GM21528 (cell line): ENCODE results near the gene RNF41.

ENCODE experiments used
- ATAC-seq: cut with Tn5 transposase; IDR thresholded peaks from one replicate; pipeline ENCODE4 v1.9.1; 2021; ENCODE audit warnings: mild to moderate bottlenecking, moderate library complexity; ENCODE audit not compliant: unreplicated experiment, low FRiP score

Gene RNF41

DNA sequence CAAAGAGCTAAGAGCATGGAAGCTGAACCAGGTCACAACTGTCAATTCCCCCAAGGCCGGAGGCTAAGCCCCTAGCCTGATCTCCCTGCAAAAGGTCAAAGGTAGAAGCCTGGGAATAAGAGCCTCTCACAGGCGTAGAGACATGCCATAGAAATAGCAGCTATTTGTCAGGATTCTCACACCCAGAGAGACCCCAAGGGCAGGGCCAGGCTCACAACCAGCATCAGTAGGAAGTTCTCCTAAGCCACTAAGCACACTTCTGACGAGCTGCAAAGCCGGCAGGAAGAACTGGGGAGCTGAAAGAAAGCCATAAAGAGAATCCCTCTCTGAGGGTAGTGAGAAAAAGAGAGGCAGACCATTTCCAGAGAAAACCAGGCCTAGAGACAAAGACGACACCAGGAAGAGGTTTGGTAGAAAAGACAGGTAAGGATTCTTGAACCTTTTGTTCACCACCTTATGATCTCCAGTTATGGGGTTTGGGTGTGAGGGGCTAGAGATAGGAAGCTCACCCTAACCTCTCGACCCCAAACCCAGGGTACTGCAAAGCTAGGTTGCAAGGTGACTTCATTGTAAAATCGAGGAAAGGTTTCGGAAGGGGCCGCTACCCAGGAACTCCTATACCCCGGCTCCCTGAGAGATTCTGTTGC lies 33.5 kb downstream of the RNF41 start:
- no peak for ATAC-seq

GRCh38 chr12:56186957-56187356 lies 34.8 kb downstream of the RNF41 start:
- ATAC-seq = no peak

DNA sequence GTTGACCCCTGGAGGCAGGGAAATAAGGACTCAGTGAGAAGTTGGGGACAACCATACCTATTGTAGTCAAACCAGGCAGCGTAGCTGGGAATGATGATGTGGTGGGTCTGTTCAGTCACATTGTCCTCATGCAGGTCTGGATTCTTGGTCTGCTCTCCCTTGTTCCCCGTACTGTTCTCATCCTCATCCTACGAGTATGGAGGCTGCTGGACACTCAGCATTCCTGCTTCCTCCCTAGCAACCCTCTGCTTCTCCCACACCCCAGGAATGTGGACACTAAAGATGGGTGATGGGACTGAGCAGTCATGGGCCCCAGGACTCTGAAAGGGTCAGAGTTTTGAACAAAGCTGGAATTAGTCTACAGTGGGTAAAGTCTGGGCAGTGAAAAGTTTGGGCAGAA lies 43.4 kb downstream of the RNF41 start:
- no peak for ATAC-seq

GRCh38 chr12:56172839-56173238 lies 48.9 kb downstream of the RNF41 start:
- no peak for ATAC-seq

DNA sequence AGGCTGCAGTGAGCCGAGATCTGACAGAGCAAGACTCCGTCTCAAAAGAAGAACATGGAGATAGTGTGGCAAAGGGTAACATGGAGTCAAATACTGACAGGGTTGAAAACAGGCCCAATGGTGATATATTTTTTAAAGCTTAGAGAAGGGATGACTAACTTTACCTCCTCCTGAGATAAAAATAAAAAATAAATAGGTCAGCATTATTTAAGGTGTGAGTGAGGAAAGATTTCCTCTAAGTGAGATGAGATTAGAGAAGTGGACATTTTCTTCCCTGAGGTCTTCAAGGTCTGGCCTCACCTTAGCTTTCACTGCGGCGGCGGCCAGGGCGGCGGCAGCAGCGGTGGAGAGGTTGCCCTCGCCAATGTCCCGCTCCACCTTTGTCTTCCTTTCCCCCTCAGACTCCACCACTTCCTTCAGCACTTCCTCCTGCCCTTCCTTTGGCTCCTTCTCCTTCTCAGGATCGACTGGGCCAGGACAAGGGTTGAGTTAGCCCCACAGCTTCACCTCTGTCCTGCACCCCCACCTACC lies 52.4 kb downstream of the RNF41 start:
- no peak for ATAC-seq

DNA sequence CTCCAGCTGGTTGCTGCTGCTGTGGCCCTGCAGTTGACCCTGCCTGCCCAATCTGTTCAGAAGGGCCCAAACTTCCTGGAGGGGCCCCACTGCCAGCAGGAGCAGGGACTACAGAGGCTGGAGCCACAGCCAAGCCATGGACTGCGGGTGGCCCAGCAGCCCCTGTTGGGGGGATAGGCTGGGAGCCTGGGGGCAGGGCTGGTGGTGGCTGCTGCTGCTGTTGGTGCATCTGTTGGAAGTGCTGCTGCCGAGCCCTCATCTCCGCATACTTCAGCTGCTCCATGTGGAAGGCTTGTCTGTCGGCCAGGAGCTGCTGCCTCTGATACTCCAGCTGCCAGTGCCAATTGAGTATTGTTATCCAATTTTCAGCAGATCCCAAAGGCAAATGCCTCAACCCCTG lies 56.4 kb downstream of the RNF41 start:
- no peak for ATAC-seq

DNA sequence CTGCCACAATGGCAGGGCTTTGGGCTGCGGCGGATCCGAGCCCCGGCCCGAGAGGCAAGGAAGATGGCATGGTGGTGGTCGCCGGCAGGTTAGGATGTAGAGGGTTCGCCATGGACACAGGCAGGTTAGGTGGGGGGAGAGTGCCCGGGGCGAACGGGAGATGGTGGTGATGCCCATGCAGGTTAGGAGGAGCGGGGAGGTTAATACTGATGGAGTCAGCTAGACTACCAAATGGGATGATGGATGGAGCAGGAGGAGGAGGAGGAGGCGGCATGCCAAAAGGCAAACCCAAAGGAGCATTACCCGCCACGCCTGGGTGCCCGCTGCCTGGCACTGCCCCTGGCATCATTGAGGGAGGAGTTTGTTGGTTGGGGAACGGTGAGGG lies 57.4 kb downstream of the RNF41 start:
- no peak for ATAC-seq

- ATAC-seq = no peak
Observed at GRCh38 chr12:56163533-56164344, 58.0 kb downstream of the RNF41 start.

DNA sequence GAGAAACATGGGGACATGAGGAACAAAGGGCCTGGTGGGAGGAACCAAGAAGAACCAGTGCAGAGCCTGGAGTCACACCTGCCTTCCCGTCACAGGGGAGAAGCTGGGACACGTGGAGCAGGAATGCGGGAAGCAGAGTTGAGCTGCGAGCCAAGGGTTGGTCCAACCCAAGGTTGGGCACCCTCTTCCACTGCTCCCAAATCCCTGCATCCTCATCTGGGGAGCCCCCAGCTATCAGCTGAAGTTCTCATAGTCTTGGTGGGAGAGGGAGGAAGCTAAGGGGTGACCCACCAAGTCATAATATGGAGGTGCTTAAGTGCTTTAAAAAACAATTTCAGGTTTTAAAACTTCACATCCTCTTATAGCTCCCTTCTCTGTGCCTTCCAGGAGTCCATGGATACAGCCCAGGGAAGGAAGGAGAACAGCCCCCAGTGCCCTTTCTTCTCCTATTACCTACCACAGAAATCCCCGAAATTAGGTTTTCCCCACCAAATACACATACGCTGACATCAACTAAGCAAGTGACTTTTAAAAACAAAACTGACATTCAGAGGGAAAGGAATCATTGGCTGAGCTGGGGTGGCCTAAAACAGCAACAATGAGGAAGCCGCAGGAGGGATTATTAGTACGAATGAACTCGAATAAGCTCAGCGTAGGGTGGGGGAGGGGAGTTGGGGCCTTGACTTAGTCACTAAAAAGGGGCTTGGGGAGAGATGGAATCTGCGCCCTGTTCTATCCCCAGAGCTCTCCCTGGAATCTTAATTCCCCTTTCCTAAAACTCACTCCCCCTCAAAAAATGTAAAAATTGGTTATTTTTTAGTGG lies 59.0 kb downstream of the RNF41 start:
- ATAC-seq = no peak

- no peak for ATAC-seq
Observed at GRCh38 chr12:56161690-56162351, 59.9 kb downstream of the RNF41 start.

DNA sequence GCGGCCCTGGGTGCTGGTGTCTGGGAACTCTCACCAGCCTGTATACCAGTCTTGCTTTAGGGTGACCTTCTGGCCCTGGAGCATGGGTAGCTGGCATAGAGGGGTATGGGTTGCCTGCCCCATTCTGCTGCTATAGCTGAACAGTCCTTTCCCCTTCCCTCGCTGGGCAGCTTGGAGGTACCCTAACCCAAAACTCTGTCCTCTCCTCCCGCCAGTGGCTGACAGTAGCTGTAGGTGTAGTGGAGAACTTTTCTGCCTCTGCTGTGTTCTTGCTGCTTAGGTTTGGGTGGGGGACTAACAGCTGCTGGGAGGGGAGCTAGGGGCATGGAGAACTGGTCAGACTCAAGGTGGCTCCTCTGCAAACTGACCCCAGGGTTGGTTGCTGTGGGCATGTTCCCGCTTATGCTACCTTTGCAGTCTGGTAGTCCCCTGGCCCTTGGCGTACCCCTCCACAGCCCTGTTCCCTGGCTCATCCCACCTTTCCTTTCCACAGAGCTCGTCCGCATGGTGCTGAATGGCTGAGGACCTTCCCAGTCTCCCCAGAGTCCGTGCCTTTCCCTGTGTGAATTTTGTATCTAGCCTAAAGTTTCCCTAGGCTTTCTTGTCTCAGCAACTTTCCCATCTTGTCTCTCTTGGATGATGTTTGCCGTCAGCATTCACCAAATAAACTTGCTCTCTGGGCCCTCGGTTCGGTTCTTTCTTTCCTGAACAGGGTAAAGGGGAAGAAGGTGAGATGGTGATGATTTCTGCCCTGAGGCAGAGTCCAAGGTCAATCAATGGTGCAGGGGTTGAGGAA lies 60.6 kb downstream of the RNF41 start:
- no peak for ATAC-seq

GRCh38 chr12:56160193-56160763 lies 61.4 kb downstream of the RNF41 start:
- no peak for ATAC-seq

DNA sequence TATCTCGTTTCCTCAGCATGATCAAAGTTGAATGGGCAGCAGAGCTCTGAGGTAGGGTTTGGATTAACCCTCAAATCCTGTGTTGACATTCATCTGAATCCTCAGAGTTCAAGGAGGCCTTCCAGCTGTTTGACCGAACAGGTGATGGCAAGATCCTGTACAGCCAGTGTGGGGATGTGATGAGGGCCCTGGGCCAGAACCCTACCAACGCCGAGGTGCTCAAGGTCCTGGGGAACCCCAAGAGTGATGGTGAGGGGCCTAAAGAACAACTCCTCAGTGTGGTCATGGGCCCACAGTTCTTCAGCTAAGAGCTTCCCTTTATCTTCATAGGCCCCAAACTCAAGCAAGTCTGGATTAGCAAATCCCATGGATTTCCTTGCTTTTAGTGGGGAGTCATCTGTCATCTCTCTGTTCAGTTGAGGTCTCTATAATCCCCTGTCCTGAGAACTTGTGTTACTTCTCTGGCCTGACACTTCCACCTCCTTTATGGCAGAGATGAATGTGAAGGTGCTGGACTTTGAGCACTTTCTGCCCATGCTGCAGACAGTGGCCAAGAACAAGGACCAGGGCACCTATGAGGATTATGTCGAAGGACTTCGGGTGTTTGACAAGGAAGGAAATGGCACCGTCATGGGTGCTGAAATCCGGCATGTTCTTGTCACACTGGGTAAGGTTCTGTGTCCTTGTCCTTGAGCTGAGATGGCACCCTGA lies 62.1 kb downstream of the RNF41 start:
- no peak for ATAC-seq

DNA sequence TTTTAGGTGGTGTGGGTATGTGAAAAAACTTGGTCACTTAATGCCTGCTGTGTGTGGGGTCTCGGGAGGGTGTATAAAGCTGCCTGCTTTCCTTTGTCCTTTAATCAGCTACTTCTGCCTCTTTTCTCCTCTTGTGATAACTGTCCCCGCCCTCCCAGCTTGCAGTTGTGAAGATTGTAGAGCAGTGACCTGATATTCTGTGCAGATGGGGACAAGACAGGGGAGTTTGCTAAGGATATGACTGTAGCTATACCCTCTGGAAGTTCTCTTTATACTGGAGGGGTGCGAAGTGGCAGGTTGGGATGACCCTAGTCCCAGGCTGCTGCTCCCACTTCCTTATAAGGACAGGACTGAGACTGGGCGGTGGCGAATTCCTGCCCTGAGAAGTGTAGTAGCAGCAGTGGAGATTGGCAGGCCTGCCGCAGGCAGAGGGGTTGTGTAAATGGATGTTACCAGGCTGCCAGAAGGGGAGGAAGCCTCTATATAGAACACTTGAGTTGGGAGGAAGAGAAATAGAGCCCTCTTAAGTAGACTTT lies 62.7 kb downstream of the RNF41 start:
- no peak for ATAC-seq

DNA sequence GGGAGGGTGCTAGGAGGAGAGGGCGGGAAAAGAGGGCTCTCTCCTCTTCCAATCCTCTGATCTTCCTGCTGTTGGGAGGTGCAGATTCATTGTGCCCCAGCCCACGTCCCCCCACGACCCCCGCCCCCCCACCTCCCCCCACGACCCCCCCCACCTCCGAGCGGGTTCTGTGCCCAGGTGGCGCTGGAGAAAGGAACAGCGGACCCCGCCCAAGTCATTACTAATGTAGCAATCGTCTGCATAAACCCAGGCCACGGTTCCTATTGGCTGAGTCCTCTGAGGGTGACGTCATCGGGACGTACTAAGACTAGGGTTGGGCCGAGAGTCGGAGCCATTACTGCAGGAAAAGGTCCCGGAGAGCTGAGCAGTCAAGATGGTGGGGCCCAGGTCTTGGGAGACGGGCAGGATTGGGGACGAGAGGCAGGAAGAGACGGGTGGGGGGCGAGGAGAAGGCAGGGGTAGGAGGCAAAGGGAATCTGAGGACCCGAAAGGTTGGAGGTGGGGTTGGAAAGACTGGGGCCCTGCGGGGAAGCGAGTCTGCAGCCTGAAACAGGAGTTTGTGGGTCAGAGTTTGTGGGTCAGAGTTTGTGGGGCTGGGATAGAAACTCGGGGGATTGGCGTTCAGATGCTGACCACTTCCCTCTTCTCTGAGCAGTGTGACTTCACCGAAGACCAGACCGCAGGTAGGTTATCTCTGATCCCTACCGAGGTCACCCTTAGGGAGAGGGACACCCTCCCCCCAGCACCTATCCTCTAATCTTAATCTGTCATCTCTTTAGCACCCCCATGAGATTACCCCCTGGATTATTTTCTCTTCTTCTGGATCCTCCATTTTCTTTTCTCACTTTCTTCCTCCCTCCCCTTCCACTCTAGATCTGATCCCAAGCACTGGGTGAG lies 63.4 kb downstream of the RNF41 start, which contains the start of gene MYL6:
MYL6 (plus strand) TSS at position 331 of the 897 bp plus-strand sequence; CDS start at position 374, 43 bp downstream.
- ATAC-seq = no peak

DNA sequence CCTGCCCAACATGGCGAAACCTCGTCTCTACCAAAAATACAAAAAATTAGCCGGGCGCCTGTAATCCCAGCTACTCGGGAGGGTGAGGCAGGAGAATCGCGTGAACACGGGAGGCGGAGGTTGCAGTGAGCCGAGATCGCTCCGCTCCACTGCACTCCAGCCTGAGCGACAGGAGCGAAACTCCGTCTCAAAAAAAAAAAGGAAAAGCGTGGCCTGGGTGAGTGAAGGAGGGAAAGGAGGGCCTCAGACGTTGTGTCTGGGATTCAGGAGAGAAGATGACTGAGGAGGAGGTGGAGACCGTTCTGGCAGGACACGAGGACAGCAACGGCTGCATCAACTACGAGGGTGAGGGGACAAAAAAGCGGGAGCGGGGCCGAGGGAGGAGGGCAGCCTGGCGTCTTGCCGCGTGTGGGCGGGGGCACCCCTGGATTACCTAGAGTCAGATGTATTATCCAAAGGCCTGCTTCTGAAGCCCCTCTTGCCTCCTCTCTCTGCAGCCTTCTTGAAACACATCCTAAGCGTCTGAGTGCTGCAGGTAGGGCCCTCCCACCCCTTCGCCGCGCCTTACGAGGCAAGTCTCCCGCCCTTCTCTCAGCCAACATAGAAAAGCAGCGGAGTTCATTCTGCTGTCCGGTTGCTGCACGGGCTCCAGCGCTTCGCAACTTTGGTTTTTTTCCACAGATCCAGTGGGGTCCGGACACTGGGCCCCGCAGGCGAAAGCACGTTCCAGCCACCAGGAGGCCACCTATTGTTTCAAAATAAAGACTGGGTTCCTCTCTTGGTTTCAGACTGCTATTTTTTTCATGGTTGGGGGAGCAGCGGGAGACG lies 64.3 kb downstream of the RNF41 start:
- no peak for ATAC-seq
